ENCODE results near the gene RBMS1.

Gene RBMS1

GRCh38 chr2:160222546-160223283, 270.9 kb downstream of the RBMS1 start:
- no peak for DNase-seq (ENCODE audit: insufficient read length, low spot score)
- no peak for FAIRE-seq
- TF ChIP-seq POLR2AphosphoS5 (IDR thresholded peaks at IDR 0.05; ENCODE audit: low read depth, low read length): no peak
- no peak for TF ChIP-seq PAX5 (IDR thresholded peaks at IDR 0.05; ENCODE audit: insufficient read depth, low read length, severe bottlenecking)
- no peak for TF ChIP-seq POU2F2 (IDR thresholded peaks at IDR 0.05; ENCODE audit: low read depth, low read length)
- no peak for TF ChIP-seq POLR2A (IDR thresholded peaks at IDR 0.05; ENCODE audit: low read depth, low read length)
- no peak for TF ChIP-seq TAF1 (IDR thresholded peaks at IDR 0.05; ENCODE audit: low read depth, low read length)
- TF ChIP-seq SPI1 (IDR thresholded peaks at IDR 0.05; ENCODE audit: low read depth, low read length): no peak

Data from GM12891 (cell line).